ENCODE data around the gene PHF21B.
"Not testable (repeated sequence)": the region's sequence is repeated elsewhere in the genome, so short reads cannot be mapped to it uniquely, and the experiment has no call there.

Gene PHF21B

DNA sequence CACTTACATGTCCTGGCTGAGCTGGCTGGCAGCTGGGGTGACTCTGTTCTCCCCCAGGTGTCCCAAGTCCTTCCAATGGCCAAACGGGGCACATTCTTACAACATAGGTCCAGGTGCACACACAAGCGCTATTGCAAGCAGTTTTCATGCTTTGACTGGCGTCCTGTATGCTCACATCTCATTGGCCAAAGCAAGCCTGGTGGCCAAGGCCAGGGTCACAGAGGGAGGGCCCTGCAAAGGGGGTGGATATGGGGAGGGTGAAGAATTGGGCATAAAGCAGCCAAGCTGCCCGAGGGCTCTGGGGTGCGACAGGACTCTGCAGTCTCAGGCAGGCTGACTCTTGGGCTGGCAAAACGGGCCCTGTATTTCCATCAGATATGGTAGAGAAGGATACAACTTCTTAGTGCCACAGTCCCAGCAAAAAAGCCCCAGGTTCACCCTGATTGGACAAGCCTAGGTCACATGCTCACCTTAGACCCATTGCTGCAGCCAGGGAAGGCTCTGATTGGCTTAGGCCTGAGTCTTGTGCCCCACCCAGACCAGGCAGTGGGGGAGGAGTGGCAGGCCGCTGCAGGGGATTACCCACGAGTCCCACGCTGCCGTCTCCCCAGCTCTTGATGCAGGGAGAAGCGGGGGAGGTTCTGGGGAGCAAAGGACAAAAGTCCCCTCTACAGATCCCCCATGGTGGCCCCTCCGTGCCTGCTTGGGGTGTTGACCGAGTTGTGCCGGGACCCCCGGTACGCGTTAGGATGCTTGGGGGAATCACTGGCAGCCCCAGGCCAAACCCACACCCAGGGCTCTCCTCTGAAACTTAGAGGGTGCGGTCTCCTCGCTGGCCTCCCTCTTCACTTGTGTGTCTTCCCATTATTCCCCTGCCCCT lies 146.6 kb downstream of the PHF21B start:
- DNase-seq, result no peak

DNA sequence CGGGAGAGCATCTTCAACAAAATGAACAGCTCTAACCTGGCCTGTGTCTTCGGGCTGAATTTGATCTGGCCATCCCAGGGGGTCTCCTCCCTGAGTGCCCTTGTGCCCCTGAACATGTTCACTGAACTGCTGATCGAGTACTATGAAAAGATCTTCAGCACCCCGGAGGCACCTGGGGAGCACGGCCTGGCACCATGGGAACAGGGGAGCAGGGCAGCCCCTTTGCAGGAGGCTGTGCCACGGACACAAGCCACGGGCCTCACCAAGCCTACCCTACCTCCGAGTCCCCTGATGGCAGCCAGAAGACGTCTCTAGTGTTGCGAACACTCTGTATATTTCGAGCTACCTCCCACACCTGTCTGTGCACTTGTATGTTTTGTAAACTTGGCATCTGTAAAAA lies 147.5 kb downstream of the PHF21B start:
- DNase-seq, result no peak

DNA sequence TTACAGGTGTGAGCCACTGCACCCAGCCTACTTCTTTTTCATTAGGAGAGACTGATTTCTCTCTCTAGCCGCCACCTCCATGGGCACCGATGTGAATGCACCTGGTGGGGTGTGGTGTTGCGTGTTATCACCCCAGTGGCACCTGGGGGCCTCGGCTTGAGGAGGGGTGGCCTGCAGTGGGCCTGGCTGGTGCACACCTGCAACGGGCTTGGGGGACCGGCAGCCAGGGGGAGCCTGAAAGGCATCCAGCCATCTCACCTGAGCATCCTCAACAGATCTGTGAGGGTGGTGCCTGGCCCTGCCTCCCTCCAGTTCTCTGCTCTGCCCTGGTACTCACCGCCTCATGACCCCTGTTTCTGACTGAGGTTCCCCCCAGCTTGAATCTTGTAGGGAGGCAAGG lies 148.6 kb downstream of the PHF21B start:
- DNase-seq, result no peak

DNA sequence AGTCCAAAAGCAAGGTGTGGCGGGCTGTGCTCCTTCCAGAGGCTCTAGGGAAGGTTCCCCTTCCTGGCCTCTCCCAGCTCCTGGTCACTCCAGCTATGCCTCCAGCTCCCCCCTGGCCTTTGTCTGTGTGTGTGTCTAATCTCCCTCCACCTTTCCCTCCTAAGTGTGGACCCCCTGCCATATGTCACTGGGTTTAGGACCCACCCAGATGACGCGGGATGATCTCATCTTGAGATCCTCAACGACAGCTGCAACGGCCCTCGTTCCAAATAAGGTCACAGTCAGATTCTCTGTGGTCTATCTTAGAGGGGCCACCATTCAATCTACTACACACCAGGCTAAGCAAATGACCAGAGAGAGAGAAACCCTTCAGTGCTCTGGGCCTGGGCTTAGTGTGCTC lies 149.5 kb downstream of the PHF21B start:
- DNase-seq, result no peak

DNA sequence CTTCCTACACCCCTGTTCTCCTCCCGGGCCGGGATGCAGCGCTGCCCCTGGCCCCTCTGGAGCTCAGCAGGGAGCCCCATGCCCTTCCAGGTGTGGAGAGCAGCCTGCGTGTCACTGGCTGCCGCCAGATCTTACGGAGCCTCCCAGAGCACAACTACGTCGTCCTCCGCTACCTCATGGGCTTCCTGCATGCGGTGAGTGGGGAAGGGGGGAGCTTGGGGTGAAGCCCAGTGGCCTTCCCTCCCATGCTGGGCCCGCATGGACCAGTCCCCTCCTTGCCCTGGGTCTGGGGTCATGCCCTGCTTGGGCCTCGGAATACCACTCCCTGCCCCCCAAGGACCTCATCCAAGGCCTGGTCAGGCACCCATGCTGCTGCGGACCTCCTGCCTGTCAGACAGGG lies 150.2 kb downstream of the PHF21B start:
- DNase-seq, result no peak

DNA sequence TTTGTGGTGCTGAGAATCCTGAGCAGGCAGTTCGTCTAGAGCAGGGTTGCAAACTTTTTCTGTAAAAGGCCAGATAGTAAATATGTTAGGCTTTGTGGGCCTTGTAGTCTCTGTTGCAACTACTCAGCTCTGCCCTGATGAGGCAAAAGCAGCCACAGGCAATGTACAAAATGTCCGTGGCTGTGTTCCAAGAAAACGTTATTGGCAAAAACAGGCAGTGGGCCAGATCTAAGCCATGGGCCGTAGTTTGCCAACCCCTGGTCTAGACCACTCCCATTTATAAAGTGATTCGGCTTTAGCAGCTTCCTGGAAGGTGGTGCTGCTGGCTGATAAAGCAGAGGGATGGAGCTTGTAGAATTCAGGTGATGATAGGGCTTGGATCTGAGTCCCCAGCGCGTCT lies 151.0 kb downstream of the PHF21B start:
- not testable (repeated sequence) for DNase-seq

DNA sequence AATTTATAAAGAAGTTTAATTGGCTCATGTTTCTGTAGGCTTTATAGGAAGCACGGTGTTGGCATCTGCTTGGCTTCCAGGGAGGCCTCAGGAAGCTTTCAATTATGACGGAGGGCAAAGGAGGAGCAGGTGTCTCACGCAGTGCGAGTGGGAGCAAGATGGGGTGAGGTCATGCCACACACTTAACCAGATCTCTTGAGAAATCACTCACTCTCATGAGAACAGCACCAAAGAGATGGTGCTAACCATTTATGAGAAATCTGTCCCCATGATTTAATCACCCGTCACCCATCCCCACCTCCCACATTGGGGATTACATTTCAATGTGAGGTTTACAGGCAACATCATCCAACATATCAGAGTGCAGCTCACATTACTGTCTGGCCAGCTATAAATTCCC lies 153.9 kb downstream of the PHF21B start:
- no peak for DNase-seq

DNA sequence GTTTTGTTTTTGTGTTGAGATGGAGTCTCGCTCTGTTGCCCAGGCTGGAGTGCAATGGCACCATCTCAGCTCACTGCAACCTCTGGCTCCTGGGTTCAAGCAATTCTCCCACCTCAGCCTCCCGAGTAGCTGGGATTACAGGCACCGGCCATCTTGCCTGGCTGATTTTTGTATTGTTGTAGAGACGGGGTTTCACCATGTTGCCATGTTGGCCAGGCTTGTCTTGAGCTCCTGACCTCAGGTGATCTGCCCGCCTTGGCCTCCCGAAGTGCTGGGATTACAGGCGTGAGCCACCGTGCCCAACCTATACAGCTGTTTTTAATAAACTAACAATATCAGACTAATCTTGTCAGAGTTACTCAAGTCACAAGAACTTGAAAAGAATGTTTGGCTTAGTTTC lies 155.2 kb downstream of the PHF21B start:
- DNase-seq, result not testable (repeated sequence)

DNA sequence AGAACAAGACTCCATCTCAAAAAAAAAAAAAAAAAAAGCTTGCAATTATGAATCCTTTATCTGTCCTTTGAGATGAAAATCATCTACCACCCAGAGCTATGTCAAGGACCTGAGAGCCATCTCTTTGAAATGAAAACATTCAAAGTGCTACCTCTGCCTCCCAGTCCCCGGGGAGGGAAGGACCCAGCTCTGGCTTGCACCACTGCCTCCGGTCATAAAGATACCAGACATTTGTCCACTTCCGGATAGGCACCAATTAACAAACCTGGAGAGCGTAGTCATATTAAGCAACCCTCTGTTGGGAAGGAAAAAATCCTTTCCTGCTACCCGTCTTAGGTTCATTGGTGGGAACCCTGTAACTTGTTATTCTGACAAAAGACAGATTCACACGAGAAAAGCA lies 158.9 kb downstream of the PHF21B start:
- DNase-seq, result no peak

DNA sequence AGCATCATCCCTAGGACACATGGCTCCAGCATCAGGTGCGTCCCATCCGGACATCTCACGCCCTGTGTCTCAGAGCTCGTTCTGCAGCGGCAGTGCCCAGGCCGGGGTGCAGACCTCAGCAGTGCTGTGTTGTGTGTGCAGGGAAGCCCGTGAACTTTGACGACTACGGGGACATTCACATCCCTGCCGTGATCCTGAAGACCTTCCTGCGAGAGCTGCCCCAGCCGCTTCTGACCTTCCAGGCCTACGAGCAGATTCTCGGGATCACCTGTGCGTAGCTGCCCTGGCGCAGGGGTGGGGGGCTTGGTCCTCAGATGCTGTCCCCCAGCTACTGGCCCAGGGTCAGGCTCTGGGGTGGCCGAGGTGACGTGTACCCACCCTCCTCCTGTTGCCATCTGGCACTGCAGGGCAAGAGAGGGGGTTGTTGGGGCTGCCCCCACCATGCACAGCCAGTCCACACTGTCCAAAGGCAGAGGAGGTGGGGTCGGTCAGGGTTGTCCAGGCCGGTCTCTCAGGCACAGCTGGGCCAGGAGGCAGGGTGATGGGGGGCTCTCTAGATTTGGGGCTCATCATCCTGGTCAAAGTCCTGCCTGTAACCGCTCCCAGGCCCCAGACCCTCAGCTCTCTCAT lies 160.9 kb downstream of the PHF21B start:
- DNase-seq, result no peak

DNA sequence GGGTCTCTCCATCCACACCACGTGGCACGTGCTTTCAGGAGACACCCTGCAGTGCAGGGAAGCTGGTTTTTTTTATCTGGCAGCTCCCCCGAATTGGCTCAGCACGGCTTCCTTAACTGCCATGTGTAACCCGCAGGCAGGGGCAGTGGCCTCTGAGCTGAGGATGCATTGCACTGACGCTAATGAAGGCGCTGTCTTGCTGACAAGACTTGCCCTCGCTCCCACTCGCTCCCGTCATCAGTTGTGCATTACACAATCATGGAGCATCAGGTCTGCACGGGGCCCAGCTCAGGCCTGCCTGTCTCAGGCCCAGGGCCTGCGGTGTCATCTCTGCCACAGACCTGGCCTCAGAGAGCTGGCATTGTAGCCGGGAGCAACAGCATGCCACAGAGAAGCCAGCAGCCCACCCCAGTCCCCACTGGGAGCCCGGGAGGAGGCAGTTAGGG lies 161.5 kb downstream of the PHF21B start:
- no peak for DNase-seq

DNA sequence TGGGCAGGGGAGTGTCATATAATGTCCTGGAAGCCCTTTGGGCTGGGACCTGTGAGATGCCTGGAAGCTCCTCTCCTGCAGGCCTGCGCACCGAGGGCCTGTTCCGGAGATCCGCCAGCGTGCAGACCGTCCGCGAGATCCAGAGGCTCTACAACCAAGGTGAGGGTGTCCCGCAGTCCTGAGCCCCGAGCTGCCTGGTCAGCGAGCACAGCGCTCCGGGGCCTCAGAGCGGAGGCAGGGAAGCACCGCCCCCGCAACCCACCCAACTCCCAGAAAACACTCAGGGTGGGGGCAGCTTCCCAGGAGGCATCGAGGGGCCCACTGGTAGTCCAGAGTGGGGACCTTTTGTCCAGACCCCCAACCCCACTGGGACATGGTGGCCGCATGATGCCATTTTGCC lies 161.9 kb downstream of the PHF21B start:
- DNase-seq, result no peak

DNA sequence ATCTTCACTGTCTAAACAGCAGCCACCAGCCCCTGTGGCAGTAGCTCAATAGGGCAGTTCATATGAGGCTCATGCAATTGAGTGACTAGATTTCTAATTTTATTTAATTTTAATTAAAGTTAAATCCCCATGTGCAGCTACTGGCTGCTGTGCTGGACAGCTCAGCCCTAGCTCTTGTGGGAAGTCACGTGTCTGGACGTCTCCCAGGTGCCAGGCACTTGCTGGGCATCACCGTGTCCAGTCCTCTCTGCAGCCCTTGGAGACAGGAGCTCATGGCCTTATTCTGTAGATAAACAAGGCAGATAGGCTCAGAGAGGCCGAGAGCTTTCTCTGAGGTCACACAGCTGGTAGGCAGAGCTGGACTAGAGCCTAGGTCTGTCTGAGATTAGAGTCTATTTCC lies 162.4 kb downstream of the PHF21B start:
- DNase-seq, result no peak

DNA sequence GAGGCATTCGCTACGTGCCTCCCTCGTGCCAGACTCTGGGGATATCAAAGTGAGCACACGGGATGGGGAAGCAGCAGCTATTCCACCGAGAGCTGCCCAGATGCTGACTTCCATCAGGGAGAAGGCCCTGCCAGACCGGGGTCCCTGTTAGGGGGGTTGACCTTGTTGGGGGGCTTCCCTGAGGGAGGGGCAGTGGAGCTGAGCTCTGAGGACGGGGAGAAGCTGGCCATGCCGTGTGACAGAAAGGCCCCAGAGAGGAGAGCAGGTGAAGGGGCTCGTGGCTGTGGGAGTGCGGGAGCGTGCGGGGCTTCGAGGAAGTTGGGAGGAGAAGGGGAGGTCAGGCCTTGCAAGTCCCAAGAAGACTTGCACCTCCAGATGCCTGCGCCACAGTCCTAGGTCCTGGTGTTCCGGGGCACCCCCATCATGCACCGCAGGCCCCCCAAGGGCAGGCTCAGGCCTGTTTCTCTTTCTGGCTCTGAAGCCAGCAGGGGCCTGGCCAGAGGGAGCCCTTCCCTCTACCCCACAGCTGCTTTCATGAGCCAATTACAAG lies 163.0 kb downstream of the PHF21B start:
- DNase-seq, result no peak

DNA sequence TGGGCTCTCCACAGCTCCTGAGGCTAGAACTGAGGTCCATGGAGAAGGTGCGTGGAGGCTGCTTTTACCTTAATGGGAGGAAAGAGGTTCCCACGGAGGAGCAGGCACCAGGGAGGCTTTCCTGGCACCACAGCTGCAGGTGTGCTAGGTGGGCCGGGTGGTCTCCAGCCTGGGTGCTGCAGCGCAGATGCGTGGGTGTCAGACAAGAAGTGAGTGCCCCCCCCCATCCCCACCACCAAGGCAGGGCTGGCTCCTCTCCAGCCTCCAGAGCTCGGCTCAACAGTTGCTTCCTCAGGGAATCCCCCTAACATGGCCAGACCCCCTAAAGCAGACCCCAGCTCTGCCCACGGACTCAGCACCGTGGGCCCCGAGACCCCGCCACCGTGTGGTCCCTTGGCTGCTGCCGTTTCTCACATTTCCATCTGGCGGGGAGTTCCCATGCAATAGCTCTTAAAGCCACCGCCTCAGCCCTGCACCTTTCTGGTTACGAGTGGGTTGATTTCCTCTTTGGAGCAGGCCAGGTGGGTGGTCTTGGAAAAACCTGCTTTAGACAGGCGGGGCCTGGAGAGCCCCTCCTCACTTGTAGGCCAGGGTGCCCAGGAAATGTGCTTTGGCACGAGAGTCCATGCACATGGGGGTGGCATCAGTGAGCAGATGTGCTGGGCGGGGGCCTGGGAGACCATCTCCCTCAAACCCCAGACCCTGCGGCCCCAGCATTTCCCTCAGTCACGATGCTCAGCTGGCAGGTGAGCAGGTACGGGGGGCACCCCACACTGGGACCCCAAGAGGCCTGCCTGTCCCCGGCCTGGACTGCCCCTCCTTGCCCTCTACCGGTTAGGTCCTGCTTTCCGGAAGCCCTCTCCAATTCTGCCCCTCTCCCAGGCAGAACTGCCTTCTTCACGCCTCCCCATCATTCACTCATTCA lies 163.7 kb downstream of the PHF21B start:
- DNase-seq, result no peak

DNA sequence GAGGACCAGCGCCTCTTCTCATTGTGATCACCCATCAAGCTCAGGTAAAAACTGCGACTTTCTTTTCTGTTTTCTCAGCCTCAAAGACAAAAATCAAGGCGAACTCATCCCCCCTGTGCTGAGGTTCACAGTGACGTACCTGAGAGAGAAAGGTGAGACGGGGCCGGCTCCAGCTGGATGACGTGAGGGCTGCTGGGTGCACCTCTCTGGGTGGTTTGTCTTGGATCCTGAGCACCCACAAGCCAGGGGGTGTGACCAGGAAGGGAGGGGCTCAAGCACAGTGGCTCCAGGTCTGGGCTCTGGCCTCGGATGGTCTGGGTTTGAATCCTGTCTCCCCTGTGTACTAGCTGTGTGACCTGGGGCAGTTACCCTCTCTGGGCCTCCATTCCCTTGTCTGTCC lies 164.6 kb downstream of the PHF21B start:
- no peak for DNase-seq

DNA sequence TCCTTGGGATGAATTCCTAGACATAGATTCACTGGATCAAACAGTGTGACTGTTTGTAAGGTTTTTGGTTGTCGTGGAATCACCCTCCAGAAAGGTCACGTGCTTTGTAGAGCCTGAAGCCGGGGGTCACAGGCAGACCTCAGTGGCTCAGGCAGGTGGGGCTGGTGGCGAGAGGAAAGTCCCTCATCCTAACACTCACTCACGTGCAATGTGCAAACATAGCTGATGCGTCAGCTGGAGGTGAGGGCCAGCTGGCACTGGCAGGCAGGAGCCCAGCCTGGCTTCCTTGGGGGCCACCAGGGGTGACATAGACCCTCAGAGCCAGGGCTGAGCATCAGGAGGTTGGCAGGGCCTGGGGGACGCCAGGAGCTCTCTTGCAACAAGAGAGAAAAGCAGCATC lies 167.4 kb downstream of the PHF21B start:
- DNase-seq, result no peak

DNA sequence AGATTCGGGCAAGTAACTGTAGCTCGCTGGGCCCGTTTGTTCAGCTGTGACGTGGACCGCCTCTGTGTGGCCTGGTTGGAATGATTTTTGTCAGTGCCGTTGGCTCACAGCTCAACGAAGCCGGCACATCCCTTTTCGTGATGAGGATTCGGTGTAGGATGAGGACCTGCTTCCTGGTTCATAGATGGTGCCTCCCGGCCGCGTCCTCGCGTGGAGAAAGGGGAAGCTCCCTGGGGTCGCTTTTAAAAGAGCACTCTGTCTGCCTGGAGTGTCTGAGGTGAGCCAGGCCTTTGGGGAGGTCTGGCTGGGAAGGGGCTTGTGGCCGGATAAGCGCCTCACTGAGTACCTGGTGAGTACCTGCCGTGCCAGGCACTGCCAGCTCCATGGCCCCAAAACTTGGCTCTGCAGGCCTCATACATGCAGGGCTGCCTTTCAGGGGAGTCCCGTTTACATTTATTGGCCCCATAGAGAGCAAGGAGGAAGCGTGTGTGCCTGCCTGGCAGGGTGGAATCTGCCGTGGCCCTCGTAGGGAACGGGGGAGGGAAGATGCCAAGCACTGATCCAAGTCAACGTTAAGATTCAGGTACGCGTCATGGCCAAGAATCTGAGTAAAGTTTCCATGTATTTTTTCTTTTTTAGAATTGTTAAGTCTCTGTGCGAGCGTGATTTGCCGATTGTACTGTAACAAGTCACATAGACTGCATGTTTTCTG lies 169.0 kb downstream of the PHF21B start:
- DNase-seq, result no peak

DNA sequence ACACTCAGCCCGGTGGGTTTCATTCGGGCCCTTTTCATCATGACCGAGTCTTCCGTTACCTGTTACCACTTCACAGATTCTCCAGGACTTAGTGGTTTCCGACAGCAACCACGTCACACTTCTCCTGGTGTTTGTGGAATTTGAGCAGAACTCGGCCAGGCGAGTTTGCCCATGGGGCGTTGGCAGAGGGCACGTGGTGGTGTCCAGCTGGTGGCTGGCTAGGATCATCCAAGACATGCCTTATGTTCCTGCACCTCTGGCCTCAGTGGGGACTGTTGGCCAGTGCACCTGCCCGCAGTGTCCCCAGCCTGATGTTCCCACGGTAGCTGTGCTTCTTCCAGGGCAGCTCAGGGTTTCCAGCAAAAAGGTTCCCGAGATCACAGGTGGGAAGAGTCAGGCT lies 170.1 kb downstream of the PHF21B start:
- no peak for DNase-seq

DNA sequence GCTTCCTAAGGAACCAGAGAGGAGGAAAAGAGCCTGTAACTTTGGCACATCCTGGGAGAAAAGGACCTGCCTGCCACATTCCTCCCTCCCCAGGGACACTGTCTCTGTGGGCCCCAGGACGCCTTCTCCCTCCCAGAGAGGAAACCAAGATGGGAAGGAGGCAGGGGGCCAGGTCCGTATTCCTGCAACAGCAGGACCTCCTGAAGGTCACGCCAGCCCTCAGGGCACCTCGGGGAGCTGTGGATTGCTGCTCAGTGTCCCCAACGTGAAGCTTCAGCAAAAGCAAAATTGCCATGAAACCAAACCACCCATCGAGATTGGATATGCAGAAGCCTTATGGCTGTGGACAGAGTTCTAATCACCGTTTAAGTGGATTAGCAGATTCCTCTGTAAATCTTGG lies 170.7 kb downstream of the PHF21B start:
- no peak for DNase-seq

DNA sequence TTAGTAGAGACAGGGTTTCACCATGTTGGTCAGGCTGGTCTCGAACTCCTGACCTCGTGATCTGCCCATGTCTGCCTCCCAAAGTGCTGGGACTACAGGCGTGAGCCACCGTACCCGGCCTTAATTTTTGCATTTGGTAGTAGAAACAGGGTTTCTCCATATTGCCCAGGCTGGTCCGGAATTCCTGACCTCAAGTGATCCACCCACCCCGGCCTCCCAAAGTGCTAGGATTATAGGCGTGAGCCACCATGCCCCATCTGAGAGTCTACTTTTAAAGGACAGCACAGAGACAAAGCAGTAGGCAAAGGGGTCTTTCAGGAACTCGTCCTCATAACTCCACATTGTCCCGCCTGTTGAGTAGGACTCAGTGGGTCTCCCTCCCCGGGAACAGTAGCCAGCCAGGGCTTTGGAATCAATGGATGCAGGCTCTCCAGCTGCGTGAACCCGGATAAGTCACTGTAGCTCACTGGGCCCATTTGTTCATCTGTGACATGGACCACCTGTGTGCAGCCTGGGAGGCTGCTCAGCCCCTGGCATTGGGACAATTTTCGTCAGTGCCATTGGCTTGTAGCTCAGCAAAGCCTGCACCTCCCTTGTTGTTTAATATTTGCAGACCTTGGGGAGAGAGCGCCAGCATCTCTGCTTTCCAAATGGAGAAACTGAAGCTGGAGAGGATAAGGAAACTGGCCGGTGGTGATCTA lies 171.3 kb downstream of the PHF21B start:
- DNase-seq, result no peak

DNA sequence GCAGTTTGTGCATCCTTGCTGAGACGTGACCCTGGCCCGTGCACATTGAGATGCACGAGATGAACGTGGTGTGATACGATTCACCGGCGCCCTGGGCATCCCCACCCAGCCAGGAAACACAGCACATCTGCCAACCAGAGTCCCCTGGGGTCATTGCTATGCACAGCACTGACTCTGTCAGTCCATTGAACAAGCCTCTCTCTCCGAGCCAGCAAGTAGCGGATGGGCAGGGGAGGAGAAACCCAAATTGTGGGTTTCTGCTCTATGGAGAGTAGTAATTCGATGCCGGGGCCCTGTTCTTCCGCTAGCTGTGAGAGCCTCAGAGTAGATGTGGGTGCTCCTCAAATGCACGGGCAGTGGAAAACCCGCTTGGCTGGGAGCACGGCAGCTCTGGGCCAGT lies 172.3 kb downstream of the PHF21B start:
- no peak for DNase-seq
